Measurements from ENCODE around the gene ZNF740. TPM values are rescaled to one million over a fixed set of nuclear protein-coding genes. Genes with fewer than 3 reads are reported as not detected.
A peak's percentile ranks its signal among the peaks of the same experiment; 100 is the strongest.
"Not testable (repeated sequence)": the region's sequence is repeated elsewhere in the genome, so short reads cannot be mapped to it uniquely, and the experiment has no call there.

The ZNF740 gene
- total RNA-seq, 1 experiment from 2014 or later, result 19.4 TPM

DNA sequence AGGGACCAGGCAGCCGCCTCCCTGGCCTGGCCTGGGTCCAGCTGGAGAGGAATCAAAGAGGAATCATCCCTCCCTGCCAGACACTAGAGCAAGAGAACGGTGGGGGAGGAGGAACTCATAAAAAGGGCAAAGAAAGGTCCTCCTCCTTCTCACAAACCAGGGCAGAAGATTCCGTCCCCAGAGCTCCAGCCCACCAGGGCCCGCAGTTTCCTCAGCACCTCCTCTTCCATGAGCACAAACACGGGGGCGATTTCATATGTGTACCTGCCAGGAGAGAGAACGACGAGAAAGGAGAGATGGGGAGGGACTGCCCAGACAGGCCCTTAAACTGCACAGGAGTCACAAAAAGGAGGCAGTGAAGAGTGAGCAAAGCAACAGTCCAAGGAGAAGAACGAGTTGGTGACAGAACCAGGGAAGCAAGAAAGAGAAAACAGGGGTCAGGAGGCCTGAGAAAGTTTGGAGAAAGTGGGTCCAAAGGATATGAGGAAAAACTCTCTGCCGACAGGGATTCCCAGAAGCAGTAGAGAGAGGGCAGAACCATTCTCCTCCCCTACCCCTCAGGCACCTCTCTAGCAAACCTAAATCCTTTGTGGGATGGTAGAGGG, 8.7 kb upstream of the ZNF740 start:
- in situ Hi-C loops (cut with HindIII; ENCODE audit: low sequenced_read_pairs), result no loop called here
- DNase-seq (ENCODE audit: low spot score), result no peak

DNA sequence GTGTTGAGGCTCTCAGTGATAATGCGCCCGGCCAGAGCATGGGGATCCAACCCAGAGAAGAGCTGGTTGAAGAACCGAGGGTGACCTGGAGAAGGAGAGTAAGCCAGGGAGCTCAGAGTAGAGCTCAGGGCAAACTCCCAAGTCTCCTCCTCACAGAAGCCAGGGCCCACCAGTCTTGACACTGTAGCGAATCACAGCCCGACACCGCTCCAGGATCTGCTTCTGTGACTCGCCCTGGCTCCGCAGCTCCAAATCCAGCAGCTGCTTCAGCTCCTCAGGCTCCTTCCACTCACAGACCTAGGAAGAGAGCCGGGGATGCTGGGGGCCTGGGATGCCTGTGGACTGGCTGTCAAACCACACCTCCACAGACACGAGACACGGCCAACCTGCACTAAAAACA, 8.2 kb upstream of the ZNF740 start:
- DNase-seq (ENCODE audit: low spot score), result no peak
- in situ Hi-C loops (cut with HindIII; ENCODE audit: low sequenced_read_pairs), result no loop called here

DNA sequence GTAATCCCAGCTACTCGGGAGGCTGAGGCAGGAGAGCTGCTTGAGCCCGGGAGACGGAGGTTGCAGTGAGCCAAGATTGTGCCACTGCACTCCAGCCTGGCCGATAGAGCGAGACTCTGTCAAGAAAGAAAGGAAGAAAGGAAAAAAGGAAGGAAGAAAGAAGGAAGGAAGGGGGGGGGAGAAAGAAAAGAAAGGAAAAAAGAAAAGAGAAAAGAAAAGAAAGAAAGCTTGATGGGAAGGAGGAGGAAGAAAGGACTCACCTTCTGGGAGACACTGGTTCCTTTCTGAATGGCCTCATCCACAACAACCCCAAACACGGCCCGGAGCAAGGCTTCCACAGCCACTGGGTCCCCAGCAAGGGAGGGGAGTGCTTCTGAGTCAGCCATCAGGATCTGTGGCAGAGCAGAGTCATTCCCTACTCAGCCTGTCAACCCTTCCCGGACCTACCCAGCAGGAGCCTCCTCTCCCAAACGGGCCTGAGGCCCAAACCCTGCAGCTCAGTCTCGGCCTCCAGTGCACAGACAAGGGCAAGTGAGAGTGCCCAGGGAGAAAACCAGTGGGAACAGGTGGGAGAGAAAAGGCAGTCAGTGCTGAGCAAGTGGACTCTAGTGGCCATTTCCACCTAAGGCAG, 7.3 kb upstream of the ZNF740 start:
- in situ Hi-C loops (cut with HindIII; ENCODE audit: low sequenced_read_pairs), result no loop called here
- no peak for DNase-seq (ENCODE audit: low spot score)

DNA sequence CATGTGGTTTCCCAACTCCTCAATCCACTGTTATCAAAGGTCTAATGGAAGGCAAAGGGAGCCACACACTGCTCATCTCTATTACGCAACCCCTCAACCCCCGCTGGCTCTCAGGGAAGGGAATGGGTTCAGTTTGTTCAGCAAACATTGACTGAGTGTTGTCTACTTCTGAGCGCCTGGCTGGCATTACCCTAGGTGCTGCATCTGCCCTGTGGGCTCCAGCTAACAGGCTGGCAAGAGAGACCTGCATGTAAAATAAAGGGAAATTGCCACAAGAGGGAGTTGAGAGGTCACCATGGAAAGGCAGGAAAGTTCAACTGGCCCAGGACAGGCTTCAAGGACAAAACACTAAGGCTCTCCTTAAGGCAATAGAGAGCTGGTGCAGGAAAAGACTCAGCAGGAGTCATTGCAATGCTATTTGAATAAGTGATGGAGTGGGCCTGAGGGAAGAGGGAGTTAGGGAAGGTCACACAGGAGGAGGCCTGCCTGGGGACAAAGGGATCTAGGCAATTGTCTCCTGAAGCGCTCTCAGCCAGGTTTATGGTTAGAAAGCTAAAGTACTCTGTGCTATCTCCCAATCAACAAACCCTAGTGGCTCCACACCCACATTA, 5.5 kb upstream of the ZNF740 start:
- in situ Hi-C loops (cut with HindIII; ENCODE audit: low sequenced_read_pairs), result no loop called here

DNA sequence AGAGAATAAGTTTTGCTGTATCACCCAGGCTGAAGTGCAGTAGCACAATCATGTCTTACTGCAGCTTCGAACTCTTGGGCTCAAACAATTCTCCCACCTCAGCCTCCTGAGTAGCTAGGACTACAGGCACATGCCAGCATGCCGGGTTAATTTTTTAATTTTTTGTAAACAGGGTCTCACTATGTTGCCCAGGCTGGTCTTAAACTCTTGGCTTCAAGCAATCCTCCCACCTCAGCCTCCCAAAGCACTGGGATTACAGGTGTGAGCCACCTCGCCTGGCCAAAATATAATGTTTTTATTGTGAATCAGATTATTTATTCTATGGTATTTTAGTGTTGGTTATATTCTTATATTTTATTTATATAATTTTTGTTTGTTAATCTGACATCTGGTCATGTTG, 3.8 kb upstream of the ZNF740 start:
- no peak for DNase-seq (ENCODE audit: low spot score)
- in situ Hi-C loops (cut with HindIII; ENCODE audit: low sequenced_read_pairs), result no loop called here

More for the DNA sequence above, 5.5 kb upstream of the ZNF740 start:
- peak; percentile 19 for DNase-seq (ENCODE audit: low spot score)

DNA sequence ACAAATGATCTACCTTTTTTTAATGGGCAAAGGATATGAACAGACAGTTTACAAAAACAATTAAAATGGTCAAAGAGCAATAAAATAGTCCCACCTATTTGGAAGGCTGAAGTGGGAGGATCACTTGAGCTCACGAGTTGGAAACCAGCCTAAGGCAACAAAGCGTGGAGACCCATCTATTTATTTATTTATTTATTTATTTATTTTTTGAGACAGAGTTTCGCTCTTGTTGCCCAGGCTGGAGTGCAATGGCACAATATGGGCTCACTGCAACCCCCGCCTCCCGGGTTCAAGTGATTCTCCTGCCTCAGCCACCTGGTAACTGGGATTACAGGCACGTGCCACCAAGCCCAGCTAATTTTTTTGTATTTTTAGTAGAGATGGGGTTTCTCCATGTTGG, 3.1 kb upstream of the ZNF740 start:
- in situ Hi-C loops (cut with HindIII; ENCODE audit: low sequenced_read_pairs); DNase-seq (ENCODE audit: low spot score): not testable (repeated sequence)

DNA sequence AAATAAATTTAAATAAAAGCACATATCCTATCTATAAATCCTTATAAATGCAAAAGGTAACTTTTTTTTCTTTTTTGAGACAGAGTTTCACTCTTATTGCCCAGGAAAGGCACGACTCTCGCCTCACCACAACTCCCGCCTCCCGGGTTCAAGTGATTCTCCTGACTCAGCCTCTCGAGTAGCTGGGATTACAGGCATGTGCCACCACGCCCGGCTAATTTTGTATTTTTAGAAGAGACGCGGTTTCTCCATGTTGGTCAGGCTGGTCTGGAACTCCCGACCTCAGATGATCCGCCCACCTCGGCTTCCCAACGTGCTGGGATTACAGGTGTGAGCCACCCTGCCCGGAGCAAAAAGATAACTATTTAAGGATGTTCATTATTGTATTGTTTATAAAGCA, 1.7 kb upstream of the ZNF740 start:
- in situ Hi-C loops (cut with HindIII; ENCODE audit: low sequenced_read_pairs); DNase-seq (ENCODE audit: low spot score): not testable (repeated sequence)

DNA sequence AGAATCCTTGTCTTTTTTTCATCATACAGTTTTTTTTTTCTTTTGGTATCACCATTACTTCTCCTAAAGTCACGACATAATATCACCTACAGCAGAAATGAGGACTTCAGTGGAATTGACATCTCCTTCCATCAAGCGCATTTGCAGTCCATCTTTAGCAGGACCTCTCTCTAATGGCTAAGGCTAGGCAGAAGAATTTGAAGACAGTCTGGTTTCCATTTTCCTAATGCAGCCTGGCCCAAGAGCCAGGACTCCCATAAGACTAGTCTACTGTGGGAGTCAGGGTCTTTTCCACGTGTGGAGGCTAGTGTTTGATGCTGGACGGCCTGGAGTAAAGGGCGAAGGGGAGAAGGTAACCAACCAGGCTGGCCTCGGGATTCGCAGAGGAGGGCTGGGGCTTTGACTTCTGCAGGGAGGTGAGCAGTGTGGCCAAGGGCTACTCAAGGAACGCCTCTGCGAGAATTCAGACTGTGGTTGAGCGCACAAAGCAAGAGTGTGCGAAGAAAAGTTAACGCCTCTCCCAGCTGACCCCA, 769 bp upstream of the ZNF740 start:
- in situ Hi-C loops (cut with HindIII; ENCODE audit: low sequenced_read_pairs), result no loop called here
- DNase-seq (ENCODE audit: low spot score), result peak; percentile 62

DNA sequence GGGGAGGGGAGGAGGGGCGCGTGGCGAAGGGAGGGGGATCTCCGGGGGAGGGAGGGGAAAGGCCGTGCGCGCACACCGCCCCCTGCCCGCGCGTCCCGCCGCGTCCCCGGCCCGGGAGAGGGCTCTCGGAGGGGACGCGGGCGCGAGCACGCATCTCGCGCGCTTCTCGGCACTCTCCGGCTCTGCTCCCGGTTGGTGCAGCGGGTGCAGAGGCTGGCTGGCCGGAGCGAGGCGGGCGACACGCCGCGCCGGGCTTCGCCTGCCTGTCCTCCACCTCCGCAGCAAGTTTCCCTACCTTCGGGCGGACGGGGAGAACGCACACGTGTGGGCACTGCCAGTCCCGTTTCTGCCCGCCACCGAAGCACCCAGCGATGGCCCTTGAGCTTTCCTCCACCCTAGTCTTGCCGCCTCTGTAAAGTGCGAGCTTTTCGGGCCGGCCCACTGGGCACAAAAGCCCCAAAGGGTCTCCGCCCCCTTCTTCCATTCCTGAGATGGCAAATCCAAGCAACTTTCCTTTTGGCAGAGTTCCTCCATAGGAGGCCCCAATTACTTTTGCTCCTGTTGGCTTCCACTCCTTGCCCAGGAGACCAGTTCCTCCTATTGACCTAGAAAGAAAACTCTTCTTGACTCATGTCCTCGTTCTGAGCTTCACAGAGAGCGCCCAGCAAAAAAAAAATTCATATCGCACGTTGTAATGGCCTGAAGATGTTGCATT, 566 bp downstream of the ZNF740 start:
- in situ Hi-C loops (cut with HindIII; ENCODE audit: low sequenced_read_pairs), result no loop called here
- peak; percentile 80 for DNase-seq (ENCODE audit: low spot score)

DNA sequence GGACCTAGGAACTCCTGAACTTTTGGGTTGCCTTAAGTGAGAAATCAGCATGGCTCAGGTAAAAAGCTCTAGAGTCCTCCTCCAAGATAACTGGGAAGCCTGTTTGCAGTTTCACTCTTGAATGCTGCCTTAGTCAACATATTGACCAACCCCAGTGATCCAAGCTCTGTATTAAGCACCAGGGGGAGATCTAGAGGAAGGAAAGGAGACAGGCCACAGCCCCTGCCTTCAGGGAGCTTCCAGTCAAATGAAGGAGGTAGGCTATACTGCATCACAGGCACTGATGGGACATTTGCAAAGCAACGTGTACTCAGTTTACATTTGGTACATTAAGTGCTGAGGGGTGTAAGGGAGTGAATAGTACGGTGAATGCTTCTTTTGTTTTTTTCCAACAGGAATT, 1.4 kb downstream of the ZNF740 start:
- no peak for DNase-seq (ENCODE audit: low spot score)
- in situ Hi-C loops (cut with HindIII; ENCODE audit: low sequenced_read_pairs), result no loop called here

DNA sequence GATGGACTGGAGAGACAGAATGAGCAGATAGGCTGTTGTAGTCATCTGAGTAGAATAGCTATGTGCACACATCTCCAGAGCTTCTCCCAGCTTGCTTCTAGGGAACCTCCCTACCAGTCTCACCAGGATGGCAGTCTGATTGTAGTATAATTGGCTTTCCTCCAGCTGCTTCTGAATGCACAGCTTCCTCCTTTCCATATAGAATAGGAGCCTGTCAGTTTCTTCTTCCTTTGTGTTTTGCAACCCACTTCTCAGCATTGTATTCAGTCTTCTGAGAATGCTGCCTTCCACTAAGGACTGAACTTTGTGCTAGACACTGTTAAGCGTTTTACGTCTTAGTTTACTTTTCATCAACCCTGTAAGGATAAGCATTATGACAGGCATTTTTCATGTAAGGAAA, 2.4 kb downstream of the ZNF740 start:
- DNase-seq (ENCODE audit: low spot score), result no peak
- in situ Hi-C loops (cut with HindIII; ENCODE audit: low sequenced_read_pairs), result no loop called here

DNA sequence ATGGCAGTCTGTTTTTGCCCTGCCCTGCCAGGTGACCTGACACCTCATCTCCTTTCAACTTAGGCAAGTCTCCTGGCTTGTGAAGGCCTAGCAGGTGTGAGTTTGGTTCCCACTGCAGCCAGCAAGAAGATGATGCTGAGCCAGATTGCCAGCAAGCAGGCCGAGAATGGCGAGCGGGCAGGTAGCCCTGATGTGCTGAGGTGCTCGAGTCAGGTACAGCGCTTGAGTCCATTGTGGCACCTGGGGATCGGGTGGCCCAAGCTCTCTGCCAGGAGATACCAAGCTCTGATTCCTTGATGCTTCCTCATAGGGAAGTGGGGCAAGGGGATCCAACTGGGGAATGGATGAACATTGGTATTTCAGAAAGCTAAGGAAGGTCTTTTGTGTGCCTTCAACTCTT, 4.3 kb downstream of the ZNF740 start:
- in situ Hi-C loops (cut with HindIII; ENCODE audit: low sequenced_read_pairs), result no loop called here
- DNase-seq (ENCODE audit: low spot score), result no peak

DNA sequence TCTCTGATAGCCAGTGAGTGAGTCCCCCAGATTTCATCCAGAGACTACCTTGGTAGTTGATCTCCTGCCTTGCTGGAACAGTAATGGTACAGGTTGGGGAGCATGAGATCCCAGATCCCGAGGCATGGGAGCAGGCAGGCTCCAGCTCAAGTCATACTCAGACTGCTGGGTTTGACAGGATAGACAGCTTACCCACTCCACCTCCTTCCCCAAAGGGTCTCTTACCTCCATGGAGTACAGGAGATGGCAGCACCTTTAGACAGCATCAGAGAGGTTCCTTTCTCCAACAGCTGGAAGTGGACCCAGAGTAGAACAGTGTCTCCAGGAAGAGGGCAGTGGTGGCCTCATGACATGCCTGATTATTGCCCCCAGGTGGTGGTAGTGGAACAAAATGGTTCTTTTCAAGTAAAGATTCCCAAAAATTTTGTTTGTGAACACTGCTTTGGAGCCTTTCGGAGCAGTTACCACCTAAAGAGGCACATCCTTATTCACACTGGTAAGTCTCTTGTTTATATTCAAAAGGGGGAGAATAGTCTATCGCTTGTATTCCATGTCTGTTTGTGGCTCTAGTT, 5.1 kb downstream of the ZNF740 start:
- no peak for DNase-seq (ENCODE audit: low spot score)
- in situ Hi-C loops (cut with HindIII; ENCODE audit: low sequenced_read_pairs), result no loop called here

DNA sequence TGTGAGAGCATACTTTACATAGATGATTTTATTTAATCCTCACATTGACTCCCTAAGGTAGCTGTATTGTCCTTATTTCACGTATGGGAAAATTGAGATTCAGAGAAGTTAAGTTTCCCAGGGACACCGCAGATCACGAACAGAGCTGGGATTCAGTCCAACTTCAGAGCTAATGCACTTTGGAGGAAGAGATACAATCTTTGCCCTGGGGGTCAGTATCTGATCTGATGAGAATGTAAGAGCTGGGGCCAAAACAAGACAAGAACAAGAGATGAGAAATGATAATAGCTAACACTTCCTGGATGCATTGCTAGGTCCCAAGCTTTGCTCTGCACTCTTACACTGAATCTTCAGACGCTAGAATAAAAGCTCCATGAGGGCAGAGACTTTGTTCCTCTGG, 6.2 kb downstream of the ZNF740 start:
- DNase-seq (ENCODE audit: low spot score), result no peak
- in situ Hi-C loops (cut with HindIII; ENCODE audit: low sequenced_read_pairs), result no loop called here

DNA sequence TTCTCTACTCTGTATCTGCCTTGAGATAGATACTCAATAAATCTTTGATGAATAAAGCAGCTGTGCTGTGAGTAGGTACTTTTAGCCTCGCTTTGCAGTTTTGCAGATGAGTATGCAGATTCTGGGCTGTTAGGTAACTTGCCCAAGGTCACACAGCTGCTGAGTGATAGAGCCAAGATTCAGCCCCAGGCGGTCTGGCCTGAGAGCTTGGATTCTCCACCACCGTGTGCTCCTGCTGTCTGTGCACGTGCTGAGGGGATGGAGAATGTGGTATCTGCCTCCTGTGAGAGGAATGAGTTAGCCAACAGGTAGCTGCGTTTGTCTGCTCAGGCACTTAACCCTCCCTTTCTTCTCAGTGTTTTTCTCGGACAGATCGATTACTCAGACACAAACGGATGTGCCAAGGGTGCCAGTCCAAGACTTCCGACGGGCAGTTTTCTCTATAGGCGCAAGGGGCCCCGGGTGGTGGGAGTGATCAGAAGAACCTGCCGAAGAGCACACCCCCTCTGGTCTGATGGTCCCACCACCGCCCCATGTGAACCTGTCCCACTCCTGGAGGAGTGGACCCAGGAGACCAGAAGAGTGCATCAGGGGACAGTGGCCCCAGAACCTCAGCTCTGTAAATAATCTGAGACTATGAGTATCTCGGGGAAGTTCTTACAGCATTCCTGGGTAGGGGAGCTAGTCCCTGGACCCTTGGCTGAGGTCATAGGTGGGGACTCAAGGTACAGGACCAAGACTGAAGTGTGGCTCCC, 6.8 kb downstream of the ZNF740 start:
- no peak for DNase-seq (ENCODE audit: low spot score)
- in situ Hi-C loops (cut with HindIII; ENCODE audit: low sequenced_read_pairs), result no loop called here

DNA sequence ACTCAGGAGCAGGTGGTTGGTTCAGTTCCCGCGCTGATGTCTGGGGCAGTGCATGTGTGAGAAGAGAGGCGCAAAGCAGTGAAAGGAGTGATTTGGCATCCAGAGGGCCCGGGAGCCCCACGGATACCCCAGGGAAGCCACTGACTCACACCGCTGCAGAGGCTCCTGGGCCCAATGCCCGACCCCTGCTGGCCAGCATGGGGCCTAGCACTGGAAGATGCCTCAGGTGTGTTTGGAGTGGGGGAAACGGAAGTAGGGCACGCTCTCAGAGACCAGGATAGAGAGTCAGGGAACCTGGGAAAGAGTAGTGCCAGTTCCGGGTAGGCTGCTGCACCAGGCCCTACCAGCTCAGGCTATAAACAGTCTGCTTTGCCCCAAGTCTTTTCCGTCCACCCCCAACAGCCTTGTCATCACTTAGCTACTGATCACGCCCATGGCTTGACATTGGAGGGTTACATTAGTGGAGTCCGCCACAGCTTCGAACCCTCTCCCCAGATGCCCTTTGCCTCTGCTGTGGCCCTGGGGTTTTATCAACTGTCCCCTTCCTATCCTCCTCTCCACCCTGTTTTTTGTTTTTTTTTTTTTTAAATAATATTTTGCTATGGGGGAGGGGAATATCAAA, 9.7 kb downstream of the ZNF740 start:
- in situ Hi-C loops (cut with HindIII; ENCODE audit: low sequenced_read_pairs), result loop anchor here (10.0 kb wide), 1 partner anchor 115 kb away; the partner anchor contains the start of gene SPRYD3
- DNase-seq (ENCODE audit: low spot score), result peak; percentile 45

DNA sequence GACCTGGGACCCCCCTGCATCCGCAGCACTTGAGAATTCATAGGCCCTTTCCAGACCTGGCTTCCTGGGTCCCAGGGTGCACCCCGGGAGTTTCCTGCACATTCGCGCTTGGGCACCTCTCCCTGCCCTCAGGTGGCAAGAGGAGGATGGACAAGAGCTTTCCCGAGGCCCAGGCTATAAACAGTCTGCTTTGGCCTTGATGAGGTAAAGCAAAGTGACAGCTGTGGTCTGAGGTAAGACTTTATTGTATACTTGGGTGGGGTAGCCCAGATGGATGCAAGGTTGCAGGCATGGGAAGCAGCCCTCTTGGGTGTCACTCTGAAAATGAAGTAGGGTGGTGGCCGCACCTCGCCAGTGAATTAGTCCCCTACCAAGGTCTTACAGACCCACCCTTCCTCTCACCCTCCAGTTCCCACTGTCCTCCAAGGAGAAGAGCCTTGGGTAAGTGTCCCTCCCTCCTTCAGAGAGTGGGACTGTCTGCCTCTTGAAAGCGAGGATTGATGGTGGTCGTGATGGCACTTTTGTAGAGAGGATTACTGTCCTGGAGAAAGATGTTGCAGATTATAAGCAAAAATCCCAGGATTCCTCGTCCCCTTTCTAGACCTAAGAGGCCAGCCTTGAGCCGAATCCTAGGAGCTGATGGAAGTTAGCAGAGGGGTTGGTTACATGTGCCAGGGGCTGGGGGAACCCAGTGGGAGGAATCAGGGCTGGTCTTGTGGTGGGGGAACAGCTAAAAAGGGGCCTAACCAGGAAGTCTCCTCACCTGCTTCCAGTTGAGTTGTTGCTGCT, 10.8 kb downstream of the ZNF740 start:
- in situ Hi-C loops (cut with HindIII; ENCODE audit: low sequenced_read_pairs), result loop anchor here (10.0 kb wide), 1 partner anchor 116 kb away; the partner anchor contains the start of gene SPRYD3
- no peak for DNase-seq (ENCODE audit: low spot score)
